GDM1 (cell line): ENCODE data around the gene GPER1.
"Not testable (repeated sequence)": the region's sequence is repeated elsewhere in the genome, so short reads cannot be mapped to it uniquely, and the experiment has no call there.

Source experiments
- DNase-seq: peaks from one replicate; lab custom pipeline; 2025; lab: John Stamatoyannopoulos, UW

The GPER1 gene

GRCh38 chr7:1103789-1104515 is 16.0 kb downstream of the GPER1 start:
- no peak for DNase-seq

- no peak for DNase-seq
These were observed 16.7 kb downstream of the GPER1 start for GRCh38 chr7:1104516-1105179.

- DNase-seq = no peak
These were observed 17.3 kb downstream of the GPER1 start for GRCh38 chr7:1105189-1105588.

GRCh38 chr7:1106063-1106792 is 18.3 kb downstream of the GPER1 start:
- no peak for DNase-seq

GRCh38 chr7:1106793-1107421 is 19.0 kb downstream of the GPER1 start:
- DNase-seq = no peak

- DNase-seq = no peak
These were observed 20.5 kb downstream of the GPER1 start for GRCh38 chr7:1108264-1108920.

- DNase-seq = no peak
These were observed 21.8 kb downstream of the GPER1 start for GRCh38 chr7:1109581-1110310.

- DNase-seq = no peak
These were observed 22.4 kb downstream of the GPER1 start for GRCh38 chr7:1110358-1110757.

- DNase-seq = no peak
These were observed 23.2 kb downstream of the GPER1 start for GRCh38 chr7:1111156-1111555.

- no peak for DNase-seq
These were observed 24.2 kb downstream of the GPER1 start for GRCh38 chr7:1112109-1112508.

- no peak for DNase-seq
These were observed 25.0 kb downstream of the GPER1 start for GRCh38 chr7:1112625-1113547.

- no peak for DNase-seq
These were observed 25.6 kb downstream of the GPER1 start for GRCh38 chr7:1113548-1113885.

- DNase-seq = no peak
These were observed 26.2 kb downstream of the GPER1 start for GRCh38 chr7:1114088-1114487.

- no peak for DNase-seq
These were observed 26.6 kb downstream of the GPER1 start for GRCh38 chr7:1114505-1114904.

- DNase-seq = not testable (repeated sequence)
These were observed 27.5 kb downstream of the GPER1 start for GRCh38 chr7:1115171-1116045.

- not testable (repeated sequence) for DNase-seq
These were observed 28.6 kb downstream of the GPER1 start for GRCh38 chr7:1116383-1117008.

GRCh38 chr7:1117321-1117928 is 29.5 kb downstream of the GPER1 start:
- DNase-seq = no peak

- DNase-seq = no peak
These were observed 31.3 kb downstream of the GPER1 start for GRCh38 chr7:1119201-1119600.
